ENCODE results near the gene BRD3OS.
"Not testable (repeated sequence)": the region's sequence is repeated elsewhere in the genome, so short reads cannot be mapped to it uniquely, and the experiment has no call there.

The BRD3OS gene

DNA sequence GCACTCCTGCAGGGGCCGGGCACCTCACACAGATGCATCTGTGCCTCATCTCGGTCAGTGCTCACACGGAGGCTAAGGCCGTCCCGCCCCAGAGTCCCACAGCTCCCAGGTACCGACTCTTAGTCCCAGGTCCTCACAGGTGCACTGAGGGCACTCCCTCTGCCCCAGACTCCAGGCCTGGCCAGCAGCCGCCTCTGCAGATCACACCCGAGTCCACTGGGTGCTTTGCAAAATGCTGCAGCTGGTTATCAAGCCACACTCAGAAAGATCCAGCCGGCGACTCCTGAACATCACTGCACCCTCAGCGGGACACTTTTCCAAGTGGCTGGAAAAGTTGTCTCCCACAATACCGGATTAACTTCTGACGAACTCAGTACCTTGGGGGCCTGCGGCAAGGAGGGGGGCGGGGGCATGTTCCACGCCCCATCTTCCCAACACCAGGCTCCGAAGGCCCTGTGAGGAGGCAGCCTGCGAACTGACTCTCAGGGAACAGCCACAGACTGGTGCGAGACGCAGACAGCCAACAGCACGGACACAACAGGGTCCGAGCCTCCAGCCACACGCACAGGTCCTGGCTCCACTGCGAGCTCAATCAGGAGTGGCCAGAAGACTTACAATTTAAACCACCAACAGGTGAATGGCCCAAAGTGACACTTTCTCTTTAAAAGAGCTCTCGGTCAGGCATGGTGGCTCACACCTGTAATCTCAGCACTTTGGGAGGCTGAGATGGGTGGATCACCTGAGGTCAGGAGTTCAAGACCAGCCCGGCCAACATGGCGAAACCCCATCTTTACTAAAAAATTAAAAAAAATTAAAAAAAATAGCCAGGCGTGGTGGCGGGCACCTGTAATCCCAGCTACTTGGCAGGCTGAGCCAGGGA is 38.5 kb downstream of the BRD3OS start:
- DNase-seq (ENCODE audit: low read depth): no peak

DNA sequence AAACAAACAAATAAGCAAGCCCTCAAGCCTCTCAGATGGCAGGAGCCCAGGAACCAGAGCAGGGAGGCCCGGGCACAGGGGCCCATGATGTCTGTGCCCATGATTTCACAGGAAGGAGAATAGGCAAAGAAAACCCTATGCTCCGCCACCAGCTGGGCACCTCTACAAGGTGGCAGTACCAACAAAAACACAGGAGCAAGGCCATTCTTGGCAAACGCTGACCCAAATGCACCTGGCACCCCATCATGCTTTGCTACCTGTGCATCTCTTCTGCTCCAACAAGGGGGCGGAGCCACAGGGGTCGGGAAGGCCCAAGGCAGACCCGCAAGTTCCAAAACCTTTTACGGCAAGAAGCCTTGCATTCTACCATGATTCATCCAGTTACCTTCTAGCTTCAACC is 39.4 kb downstream of the BRD3OS start:
- DNase-seq (ENCODE audit: low read depth): no peak

DNA sequence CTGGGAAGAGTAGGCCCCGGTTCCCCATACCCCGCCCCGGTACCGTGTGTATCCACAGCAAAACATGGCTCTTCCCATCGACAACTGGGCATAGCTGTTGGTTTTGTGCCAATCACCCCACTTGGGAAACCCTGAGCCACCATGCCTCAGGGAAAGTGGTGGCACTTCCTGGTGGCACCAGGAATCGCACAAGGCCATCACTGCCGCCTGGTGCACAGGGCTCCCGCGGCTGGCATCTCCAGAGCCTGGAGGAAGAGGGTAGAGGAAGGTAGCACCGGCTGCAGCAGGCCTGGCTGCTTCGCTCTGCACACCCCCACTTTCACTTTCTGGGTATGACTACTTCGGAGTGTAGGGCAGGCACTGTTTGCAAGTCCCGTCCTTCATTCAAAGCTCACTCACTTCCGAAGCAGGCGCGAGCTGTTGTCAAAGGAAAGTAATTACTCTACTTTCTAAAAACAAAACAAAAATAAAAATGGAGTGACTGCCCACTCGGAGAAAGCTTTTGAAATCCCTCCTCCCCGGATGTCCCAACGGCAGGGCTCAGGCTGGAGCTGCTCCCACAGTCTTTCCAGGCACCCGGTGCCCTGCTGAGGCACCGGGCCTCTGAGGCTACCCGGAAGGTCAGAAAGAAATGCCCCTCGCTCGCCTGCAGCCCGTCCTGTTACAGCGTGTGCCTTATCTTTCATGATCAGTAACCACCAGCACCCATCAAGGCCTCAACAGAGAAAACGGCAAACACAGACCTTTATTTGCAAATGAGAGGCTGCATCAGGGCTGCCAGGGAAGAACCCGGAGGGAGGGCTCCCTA is 40.5 kb downstream of the BRD3OS start:
- DNase-seq (ENCODE audit: low read depth): peak; percentile 33

DNA sequence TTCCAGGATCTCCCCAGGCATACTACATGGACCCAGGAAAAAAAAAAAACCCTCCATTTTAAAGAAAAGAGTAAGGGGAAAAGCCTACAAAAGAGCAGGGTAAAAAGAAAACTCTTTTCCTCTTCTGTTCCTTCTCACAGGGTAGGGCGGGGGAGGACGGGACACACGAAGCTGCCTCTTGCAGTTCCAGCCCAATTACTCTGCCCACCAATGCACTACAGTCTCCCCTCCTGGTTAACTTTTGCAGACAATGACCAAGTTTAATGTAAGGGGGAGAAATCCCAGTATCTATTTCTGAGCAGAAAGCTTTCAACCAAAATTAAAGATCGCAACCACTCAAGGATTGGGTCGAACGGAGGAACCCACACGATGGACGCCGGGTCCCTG is 41.2 kb downstream of the BRD3OS start:
- no peak for DNase-seq (ENCODE audit: low read depth)

DNA sequence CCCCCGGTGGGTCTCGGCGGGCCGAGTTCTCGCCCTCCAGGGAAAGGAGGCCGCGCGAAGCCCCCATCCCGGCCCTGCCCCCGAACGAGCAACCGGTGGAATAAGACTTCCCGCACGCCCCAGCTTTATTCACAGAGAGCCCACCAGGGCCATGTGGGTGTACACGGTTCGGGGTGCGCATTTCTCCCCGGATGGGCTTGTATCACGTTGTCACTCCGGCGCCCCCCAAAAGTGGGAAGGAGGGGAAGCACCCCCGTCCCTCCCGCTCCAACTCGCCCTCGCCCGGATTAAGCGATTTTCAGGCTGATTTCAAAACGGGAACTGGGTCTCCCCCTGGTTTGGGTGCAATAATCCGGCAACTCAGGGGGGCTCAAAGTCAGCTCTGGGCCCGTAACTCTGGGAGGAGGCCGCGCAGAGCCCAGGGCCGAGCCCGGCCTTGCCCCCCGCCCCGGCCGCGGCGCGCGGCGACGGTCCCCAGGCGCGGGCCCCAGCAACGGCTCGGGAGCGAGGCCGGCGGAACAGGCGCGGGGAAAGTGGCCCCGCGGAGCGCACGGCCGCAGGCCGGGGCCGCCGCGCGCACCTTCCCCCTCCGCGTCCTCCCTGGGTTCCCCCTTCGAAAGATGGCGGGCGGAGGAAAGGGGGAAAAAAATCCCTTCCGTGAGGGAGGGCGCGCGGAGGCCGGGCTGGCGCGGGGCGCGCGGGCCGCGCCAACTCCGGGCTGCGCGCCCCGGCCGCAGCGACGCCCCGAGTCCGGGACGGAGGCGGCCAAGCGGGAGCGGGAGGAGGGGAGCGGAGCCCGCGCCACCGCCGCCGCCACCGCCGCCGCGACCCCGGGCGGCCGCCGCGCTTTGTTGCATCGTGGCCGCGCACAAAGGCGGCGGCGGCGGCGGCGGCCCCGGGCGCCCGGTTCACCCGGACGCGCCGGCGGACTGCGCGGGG is 41.9 kb downstream of the BRD3OS start:
- DNase-seq (ENCODE audit: low read depth): peak; percentile 42

DNA sequence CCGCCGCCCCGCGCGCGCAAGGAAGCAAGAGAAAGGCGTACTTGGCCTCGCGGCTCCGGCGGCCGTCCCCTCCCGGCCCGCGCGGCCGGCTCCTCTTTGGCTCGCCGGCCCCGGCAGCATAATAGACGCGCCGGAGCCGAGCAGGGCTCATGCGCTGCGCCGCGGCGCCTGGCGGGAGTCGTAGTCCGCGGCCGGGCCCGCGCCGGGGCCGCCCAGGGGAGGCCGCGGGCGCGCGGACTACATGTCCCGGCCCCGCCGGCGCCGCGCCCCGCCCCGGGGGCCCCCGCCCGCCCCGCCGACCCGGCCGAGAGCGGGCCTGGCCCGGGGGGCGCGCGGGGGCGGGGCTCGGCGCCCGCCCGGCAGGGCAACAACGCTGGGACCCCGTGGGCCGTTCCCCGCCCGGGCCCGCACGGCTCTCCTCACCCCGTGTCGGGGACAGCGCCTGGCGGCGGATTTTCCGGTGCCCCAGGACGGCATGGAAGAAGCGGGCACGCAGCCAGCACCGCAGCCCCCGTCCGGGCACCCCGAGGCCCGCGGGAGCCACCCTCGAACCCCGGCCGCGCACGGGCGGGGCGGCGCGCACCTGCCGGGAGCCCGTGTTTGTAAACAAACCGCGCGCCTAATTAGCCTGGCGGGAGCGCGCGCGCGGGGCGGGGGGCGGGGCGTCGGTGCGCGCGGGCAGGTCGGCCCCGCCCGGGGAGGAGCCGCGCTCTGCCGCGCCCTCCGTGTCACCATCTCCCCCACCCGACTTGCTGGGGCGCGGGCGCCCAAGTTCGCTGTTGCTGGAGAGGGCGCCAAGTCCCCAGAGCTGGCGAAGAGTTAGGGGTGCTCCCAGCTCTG is 42.8 kb downstream of the BRD3OS start, which contains the start of gene BRD3:
Gene BRD3 (minus strand): TSS at position 123 of the 840 bp plus-strand sequence. CDS start 14,549 bp downstream, outside the sequence.
- DNase-seq (ENCODE audit: low read depth): peak; percentile 75

DNA sequence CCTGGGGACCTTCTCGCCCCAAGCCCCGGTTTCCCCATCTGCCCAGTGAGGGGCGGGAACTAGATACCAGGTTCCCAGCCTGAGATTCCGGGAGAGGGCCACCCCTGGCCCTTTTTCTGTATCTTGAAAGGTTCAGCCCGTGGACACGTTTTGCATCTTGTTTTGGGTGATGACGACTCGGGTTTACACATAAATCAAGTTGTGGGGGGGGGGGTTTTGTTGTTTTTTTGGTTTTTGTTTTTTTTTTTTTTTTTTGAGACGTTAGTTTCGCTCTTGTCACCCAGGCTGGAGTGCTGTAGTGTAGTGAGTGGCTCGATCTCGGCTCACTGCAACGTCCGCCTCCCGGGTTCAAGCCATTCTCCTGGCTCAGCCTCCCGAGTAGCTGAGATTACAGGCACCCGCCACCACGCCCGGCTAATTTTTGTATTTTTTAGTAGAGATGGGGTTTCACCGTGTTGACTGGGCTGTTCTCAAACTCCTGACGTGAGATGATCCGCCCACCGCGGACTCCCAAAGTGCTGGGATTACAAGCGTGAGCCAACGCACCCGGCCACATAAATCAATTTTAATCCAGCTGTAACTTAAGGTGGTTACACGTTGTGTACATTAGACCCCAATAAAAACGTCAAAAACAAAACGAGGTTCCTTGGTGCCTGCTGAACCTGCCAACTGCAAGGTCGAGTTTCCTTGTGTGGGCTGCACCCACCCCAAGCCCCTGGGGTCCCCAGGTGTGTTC is 43.6 kb downstream of the BRD3OS start:
- DNase-seq (ENCODE audit: low read depth): no peak

DNA sequence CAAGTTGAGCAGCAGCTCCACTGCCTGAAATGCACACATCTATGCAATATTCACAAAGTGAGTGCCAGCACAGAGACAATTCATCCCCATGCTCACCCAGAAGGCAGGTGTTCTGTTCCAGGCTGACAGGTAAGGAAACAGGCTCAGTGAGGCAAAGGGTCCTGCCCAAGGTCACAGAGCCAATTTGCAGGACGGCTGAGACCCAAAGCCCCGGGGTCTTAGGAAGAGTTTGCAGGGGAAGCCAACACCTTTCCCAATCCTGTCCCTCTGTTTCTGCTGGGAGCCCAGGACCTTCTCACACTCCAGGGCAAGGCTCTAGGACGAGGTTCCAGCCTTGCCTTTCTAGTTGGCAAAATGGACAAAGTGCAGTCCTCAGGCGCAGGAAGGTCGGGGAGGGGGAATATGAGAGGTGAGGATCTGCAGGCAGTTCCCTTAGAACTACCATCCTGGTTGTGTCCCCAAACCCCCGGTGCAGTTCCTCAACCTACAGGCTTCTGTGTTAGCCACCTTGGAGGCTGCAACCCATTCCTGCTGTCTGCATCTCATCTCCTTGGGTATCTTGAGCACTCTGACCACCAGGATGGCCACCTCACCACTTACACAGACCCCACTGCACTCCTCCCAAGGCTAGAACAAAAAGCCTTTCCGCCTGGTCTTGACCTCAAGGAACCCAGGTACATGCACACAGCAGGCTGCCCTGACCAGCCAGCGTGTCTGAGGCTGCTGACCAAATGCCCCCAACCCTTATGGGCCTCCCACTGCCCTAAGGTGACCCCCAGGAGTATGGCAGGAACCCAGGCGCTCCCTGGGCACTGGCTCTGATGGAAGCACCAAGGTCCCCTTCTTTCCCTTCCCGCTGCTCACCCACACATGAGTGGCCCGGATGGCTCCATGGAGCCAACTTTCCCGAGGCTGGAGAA is 44.5 kb downstream of the BRD3OS start:
- DNase-seq (ENCODE audit: low read depth): no peak

DNA sequence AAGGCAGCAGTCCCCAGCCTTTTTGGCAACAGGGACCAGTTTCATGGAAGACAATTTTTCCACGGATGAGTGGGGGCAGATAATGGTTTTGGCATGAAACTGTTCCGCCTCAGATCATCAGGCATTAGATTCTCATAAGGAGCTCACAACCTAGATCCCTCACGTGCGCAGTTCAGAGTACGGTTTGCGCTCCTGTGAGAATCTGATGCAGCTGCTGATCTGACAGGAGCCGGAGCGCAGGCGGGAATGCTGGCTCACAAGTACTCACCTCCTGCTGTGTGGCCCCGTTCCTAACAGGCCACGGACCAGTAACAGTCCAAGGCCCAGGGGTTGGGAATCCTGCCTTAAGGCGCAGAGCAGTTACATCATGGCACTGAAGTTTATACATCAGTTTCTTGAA is 45.9 kb downstream of the BRD3OS start:
- no peak for DNase-seq (ENCODE audit: low read depth)

DNA sequence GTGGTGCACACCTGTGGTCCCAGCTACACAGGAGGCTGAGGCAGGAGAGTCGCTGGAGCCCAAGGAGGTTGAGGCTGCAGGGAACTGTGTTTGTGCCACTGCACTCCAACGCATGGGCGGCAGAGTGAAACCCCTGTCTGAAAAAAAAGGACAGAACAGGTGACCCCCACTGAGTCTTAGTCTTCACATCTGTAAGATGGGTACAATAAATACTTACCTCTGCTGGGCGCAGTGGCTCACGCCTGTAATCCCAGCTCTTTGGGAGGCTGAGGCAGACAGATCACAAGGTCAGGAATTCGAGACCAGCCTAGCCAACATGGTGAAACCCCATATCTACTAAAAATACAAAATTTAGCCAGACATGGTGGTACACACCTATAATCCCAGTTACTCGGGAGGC is 47.4 kb downstream of the BRD3OS start:
- not testable (repeated sequence) for DNase-seq (ENCODE audit: low read depth)

DNA sequence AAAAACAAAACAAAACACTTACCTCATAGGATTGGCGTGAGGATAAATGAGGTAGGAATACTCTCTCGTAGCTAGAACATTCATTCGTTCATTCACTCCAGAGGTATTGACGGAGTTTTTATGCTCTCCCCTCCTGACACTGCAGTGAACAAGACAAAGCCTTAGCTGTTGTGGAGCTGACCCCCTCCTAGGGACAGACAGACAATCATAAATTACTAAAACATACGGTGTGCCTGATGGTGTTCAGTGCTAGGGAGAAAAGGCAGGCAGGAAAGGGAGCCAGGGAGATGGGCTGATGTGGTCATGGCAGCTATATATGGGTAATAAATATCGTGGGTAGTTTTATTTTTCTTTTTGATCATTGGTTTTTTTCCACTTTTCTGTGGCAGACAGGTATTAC is 48.2 kb downstream of the BRD3OS start:
- DNase-seq (ENCODE audit: low read depth): no peak

DNA sequence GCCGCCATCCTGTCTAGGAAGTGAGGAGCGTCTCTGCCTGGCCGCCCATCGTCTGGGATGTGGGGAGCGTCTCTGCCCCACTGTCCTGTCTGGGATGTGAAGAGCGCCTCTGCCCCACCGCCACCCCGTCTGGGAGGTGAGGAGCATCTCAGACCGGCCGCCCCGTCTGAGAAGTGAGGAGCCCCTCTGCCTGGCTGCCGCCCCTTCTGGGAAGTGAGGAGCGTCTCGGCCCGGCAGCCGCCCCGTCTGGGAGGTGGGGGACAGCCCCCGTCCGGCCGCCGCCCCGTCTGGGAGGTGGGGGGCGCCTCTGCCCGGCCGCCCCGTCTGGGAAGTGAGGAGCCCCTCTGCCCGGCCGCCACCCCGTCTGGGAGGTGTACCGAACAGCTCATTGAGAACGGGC is 50.4 kb downstream of the BRD3OS start:
- DNase-seq (ENCODE audit: low read depth): not testable (repeated sequence)

DNA sequence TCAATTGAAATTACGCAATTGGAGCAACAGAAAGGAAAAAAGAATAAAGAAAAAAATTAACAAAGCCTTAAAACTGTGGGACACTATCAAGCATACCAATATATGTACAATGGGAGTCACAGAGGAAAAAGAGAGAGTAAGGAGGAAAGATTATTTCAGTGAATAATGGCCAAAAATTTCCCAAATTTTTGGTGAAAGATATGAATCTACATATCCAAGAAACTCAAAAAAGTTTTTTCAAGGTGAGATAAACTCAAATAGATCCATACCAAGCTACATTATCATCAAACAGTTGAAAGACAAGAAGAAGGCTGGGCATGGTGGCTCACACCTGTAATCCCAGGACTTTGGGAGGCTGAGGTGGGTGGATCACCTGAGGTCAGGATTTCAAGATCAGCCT is 51.4 kb downstream of the BRD3OS start:
- DNase-seq (ENCODE audit: low read depth): no peak
